GM13976 (cell line): ENCODE results near the gene WWC2.
A peak's percentile ranks its signal among the peaks of the same experiment; 100 is the strongest.

Experiments used
- DNase-seq: peaks from one replicate; pipeline ENCODE4 v3.0.0; 2012; ENCODE audit warnings: low spot score
- in situ Hi-C: fragments of 300-500 bp; cut with MboI; formaldehyde crosslinking; loops from one replicate; pipeline ENCODE4 v1.12.0; 2022; ENCODE audit warnings: low sequenced_read_pairs, mixed read lengths, inconsistent platforms; ENCODE audit not compliant: unreplicated experiment
- TF ChIP-seq, protein P1 (sequence below): IDR thresholded peaks from 2 replicates; pipeline ENCODE4 v1.5.1; 2012; ENCODE audit warnings: borderline replicate concordance, mild to moderate bottlenecking; ENCODE audit not compliant: insufficient read depth; ENCODE audit errors: extremely low read depth, missing control alignments, control extremely low read depth

Gene WWC2

DNA sequence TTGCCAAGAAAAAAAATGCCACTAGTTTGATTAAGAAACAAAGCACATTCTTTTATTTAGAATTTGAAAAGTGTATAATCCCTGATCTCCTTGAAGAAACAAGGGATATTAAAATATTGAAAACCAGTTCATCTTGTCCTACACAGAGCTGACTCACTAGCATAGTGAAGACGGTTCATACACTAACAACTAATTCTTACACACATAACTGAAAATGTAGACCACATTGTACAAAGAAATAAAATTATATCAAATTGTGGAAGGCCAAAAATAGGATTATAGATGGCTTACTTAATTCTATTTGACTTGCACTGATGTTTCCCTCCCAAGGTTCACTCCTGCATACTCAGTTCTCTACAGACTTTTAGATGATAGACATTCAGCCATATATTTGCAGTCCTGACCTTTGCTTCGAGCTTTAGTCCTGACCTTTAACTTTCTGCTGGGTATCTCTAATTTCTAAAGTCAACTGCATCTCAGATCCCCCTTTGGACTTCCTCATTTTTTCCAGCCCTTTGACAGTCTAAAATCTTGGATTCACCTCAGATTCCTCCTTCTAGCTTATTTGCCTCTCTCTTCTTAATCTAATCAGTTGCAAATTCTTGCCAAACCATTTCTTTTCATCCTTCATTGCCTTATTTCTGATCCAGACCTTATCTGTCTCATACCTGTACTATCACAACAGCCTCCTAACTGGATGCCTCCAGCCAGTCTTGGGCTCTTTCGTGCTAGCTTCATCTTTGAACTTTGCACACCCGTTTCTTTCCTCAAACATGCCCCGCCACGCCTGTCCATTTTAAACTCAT is 4.5 kb upstream of the WWC2 start:
- DNase-seq = no peak
- TF ChIP-seq, protein P1, sequence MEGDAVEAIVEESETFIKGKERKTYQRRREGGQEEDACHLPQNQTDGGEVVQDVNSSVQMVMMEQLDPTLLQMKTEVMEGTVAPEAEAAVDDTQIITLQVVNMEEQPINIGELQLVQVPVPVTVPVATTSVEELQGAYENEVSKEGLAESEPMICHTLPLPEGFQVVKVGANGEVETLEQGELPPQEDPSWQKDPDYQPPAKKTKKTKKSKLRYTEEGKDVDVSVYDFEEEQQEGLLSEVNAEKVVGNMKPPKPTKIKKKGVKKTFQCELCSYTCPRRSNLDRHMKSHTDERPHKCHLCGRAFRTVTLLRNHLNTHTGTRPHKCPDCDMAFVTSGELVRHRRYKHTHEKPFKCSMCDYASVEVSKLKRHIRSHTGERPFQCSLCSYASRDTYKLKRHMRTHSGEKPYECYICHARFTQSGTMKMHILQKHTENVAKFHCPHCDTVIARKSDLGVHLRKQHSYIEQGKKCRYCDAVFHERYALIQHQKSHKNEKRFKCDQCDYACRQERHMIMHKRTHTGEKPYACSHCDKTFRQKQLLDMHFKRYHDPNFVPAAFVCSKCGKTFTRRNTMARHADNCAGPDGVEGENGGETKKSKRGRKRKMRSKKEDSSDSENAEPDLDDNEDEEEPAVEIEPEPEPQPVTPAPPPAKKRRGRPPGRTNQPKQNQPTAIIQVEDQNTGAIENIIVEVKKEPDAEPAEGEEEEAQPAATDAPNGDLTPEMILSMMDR = no peak
- in situ Hi-C loops = no loop called here

DNA sequence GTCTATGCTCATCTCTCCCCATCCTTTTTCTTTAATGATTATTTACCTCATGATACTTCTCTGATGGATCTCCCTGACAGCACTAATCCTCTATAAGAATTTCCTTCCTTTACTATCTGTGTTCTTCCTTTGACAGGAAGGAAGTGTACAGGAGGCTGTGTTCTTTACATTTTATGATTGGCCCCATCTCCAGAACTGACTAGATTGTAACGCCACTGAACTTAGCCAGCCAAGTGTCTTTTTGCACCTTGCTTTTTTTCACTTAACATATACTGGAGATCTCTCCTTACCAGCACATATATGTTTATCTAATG is 3.9 kb upstream of the WWC2 start:
- DNase-seq = no peak
- TF ChIP-seq, protein P1 = no peak
- in situ Hi-C loops = no loop called here

DNA sequence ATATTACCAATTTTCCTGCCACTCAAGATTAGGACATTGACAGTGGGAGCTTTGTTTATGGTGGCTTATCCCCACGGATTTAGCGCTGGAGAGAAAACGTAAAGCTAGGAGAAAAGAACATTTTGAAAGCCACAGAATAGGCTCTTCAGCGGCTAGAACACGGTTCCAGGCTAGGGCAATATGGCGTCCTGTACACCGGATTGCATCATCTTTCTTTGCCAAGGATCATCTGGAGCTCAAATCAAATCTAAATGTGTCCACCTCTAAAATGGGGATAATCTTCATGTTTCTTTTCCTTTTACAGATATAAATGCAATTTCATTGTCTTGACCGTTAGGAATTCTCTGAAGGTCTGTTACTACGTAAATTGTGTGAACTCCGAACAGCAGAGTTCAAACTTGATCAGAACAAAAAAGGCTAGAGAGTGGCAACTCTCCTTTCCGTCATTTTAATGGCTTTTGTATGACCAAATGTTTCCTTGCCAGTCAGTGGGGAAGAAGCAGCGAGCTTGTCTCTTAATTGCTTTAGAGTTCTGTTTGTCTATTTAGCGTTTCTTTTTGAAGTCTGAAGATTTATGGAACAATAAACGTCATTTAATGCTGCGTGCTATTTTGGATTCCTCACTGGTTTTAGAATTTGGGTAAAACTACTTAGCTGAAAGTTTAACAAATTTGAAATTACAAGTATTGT is 2.6 kb upstream of the WWC2 start:
- in situ Hi-C loops = no loop called here
- no peak for DNase-seq
- TF ChIP-seq, protein P1 = no peak

DNA sequence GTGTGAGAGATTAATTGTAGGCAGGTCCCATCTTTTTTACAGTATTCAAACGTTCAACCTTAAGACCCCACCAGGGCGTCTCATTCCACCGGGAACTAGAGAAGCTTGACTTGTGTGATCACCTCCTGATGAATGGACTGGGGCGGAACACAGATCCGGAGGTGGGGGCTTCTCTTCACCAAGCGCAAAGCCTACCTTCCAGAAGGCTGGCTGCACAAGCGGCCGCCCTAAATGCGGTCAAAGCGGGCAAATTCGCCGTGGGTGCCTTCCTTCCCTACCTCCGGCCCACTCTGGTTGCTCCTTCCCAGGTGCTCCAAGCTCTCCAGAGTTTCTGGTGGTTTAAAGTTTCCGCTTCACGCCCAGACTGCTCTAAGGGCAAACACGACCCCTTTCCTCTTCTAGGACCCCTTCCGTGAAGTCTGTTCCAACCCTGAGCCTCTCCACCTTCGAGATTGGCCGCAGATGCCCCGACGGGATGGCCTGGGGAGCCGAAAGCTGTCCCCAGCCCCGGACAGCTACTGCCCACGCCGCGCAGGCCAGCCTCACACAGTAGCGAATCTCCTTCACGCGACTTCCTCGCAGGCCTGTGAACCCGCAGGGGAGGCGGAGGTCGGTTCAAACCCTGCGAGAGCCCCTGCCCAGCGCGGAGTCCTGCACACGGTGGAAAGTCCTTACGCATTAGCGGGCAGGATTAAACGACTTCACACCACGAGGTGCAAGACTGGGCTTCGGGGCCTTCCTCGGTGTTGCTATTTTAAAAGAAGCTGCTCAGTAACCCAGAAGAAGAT is 1.6 kb upstream of the WWC2 start:
- DNase-seq = peak; percentile 36
- in situ Hi-C loops = no loop called here

DNA sequence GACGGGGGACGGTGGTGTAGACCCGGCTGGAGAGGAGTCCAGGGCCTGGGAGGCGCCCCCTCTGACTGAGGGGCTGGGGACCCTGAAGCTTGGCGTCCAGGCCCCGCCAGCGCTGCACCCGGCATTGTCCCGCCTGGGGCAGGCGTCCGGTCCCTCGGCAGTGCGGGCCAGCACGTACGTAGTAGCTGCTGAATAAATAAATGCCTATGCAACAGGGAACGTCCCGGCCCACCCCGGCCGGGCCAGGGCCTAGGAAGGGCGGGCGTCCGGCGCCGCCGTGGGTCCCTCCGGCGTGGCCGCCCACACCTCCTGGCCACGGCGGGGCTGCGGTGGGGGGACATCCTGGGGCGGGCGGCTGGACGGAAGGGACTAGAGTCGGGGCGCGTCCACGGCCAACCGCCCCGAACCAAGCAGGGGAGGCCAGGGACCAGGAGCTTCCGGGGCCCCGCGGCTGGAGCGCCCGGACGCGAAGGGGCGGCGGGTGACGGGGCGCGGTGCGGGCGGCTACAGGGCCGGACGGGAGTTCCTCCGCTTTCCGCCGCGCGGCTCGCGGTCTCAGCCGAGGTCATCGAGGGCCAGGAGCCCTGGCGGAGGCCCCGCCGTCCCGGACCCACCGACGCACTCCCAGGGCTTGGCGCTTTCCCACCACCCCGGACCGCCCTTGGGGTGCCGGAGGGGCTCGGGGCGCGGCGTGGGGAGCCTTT is 886 bp upstream of the WWC2 start:
- peak; percentile 60 for DNase-seq
- in situ Hi-C loops = no loop called here
- TF ChIP-seq, protein P1 = no peak

More for the DNA sequence above, 1.6 kb upstream of the WWC2 start:
- TF ChIP-seq, protein P1 = no peak
